ENCODE data around the gene CEACAM5.

DNA sequence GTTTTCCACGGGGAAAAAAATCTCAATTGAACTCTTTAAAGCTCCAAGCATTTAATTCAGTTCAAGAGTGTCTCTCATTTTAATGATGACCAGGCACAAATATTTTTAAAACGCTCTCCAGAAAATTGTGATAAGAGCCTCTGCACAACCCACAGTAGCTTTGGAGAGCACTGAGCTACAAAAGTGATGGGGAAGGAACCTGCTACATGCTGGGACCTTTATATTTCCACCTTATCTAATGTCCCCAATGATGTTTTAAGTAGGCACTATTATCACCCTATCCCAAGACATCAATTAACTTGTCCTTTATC lies 32.8 kb downstream of the CEACAM5 start:
- no peak for TF ChIP-seq CTCF (IDR thresholded peaks at IDR 0.05)
- no peak for TF ChIP-seq EP300 (IDR thresholded peaks at IDR 0.05)
- TF ChIP-seq POLR2AphosphoS5 (IDR thresholded peaks at IDR 0.05), result no peak
- TF ChIP-seq POLR2A (IDR thresholded peaks at IDR 0.05), result no peak
